ENCODE data around the gene WHAMM. TPM values are rescaled to one million over a fixed set of nuclear protein-coding genes. Genes with fewer than 3 reads are reported as not detected.

WHAMM gene
- total RNA-seq, 4 donors from 2014 or later = 14.1 to 22.1 (median 21.8) TPM

DNA sequence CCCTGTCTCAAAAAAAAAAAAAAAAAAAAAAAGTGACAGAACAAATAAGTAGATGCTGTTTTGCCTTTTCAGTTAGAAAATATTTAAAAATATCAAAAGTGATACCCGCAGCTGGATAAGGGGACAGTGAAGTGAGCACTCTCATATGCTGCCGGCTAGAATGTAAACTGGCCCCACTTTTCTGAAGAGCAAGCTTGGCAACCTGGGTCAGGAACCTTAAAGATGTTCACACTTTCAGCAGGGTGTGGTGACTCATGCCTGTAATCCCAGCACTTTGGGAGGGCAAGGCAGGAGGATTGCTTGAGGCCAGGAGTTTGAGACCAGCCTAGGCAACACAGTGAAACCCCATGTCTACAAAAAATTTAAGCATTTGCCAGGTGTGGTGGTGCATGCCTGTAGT lies 20.9 kb upstream of the WHAMM start:
- peak overlapping the region; percentile 48 to 70 (median 66) for H3K27ac ChIP-seq
- no peak for DNase-seq
- in situ Hi-C loops (cut with MboI; ENCODE audit: low sequenced_read_pairs in 4 of 4) = no loop called here
- no peak for ATAC-seq
- peaks cover 0 to 5% of the 10 kb centered on the region in 2 donors for H3K36me3 ChIP-seq
- H3K4me1 ChIP-seq = peaks cover 0 to 3% of the 10 kb centered on the region in 2 donors
- no peaks in the 10 kb centered on the region for H3K9me3 ChIP-seq
- no peak overlapping the region for H3K4me3 ChIP-seq
- H3K27me3 ChIP-seq = no peaks in the 10 kb centered on the region
- intact Hi-C loops (cut with DNase I; ENCODE audit: low total_unique reads) = no loop called here
- TF ChIP-seq, protein P1, sequence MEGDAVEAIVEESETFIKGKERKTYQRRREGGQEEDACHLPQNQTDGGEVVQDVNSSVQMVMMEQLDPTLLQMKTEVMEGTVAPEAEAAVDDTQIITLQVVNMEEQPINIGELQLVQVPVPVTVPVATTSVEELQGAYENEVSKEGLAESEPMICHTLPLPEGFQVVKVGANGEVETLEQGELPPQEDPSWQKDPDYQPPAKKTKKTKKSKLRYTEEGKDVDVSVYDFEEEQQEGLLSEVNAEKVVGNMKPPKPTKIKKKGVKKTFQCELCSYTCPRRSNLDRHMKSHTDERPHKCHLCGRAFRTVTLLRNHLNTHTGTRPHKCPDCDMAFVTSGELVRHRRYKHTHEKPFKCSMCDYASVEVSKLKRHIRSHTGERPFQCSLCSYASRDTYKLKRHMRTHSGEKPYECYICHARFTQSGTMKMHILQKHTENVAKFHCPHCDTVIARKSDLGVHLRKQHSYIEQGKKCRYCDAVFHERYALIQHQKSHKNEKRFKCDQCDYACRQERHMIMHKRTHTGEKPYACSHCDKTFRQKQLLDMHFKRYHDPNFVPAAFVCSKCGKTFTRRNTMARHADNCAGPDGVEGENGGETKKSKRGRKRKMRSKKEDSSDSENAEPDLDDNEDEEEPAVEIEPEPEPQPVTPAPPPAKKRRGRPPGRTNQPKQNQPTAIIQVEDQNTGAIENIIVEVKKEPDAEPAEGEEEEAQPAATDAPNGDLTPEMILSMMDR (IDR thresholded peaks at IDR 0.05 in 4 of 5, conservative IDR thresholded peaks at IDR 0.05 in 1 of 5) = no peak
- no peak for TF ChIP-seq POLR2A (IDR thresholded peaks at IDR 0.05)

DNA sequence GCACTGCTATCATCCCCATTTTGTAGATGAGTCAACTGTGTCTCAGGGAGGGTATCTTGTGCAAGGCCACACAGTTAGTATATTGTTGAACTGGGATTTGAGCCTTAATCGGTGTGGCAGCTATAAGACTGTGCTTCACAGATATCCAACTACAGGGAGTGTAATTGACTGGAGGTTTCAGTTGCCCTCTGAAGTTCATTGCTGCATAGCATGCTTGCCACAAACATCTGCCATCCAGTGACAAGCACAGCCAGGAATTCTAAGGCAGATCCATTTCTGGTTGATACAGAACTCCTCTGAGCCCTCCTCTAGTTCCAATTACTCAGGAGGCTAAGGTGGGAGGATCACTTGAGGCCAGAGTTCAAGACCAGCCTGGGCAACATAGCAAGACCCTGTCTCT lies 19.9 kb upstream of the WHAMM start:
- intact Hi-C loops (cut with DNase I; ENCODE audit: low total_unique reads) (no loop called here), in situ Hi-C loops (cut with MboI; ENCODE audit: low sequenced_read_pairs in 4 of 4) (no loop called here)
- DNase-seq (no peak), ATAC-seq (no peak)
- H3K27ac ChIP-seq = peak overlapping the region; percentile 48 to 99 (median 66)
- peaks cover 0 to 3% of the 10 kb centered on the region in 2 donors for H3K4me1 ChIP-seq
- H3K27me3 ChIP-seq = no peaks in the 10 kb centered on the region
- no peak overlapping the region for H3K4me3 ChIP-seq
- H3K9me3 ChIP-seq = no peaks in the 10 kb centered on the region
- TF ChIP-seq, protein P1 (IDR thresholded peaks at IDR 0.05 in 4 of 5, conservative IDR thresholded peaks at IDR 0.05 in 1 of 5) = no peak
- TF ChIP-seq POLR2A (IDR thresholded peaks at IDR 0.05) = no peak
- H3K36me3 ChIP-seq = peaks cover 0 to 5% of the 10 kb centered on the region in 2 donors

DNA sequence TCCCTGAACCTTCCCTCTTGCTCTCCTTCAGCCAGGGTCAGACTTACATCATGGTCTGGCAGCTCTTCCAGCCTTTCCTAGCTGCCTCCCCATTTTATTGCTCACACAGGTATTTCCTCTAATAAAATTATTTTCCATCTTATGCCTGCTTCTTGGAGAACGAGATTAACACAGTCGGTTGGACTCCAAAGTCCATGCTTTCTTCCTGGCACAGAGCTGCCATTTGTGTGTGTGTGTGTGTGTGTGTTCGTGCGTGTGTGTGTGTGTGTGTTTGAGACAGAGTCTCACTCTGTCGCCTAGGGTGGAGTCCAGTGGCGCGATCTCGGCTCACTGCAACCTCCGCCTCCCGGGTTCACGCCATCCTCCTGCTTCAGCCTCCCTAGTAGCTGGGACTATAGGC lies 19.1 kb upstream of the WHAMM start:
- intact Hi-C loops (cut with DNase I; ENCODE audit: low total_unique reads) = no loop called here
- no peaks in the 10 kb centered on the region for H3K9me3 ChIP-seq
- in situ Hi-C loops (cut with MboI; ENCODE audit: low sequenced_read_pairs in 4 of 4) = no loop called here
- no peaks in the 10 kb centered on the region for H3K27me3 ChIP-seq
- H3K4me3 ChIP-seq = no peak overlapping the region
- H3K27ac ChIP-seq = peak overlapping the region; percentile 48 to 99 (median 66)
- DNase-seq = no peak
- ATAC-seq = no peak
- peaks cover 0 to 5% of the 10 kb centered on the region in 2 donors for H3K36me3 ChIP-seq
- H3K4me1 ChIP-seq = peaks cover 0 to 3% of the 10 kb centered on the region in 2 donors
- TF ChIP-seq POLR2A (IDR thresholded peaks at IDR 0.05) = no peak
- TF ChIP-seq, protein P1 (IDR thresholded peaks at IDR 0.05 in 4 of 5, conservative IDR thresholded peaks at IDR 0.05 in 1 of 5) = no peak

DNA sequence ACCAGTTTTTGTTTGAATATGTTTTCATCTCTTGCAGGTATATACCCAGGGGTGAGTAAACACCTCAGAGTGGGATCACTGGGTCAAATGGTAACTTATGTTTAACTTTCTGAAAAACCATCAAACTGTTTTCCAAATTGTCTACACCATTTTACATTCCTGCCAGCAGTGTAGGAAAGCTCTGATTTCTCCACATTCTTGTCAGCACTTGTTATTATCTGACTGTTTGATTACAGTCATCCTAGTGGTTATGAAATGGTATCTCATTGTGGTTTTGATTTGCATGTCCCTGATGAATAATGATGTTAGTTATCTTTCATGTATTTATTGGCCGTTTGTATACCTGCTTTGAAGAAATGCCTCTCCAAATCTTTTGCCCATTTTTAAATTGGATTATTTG lies 17.4 kb upstream of the WHAMM start:
- H3K9me3 ChIP-seq = no peaks in the 10 kb centered on the region
- DNase-seq (no peak), ATAC-seq (no peak)
- H3K27me3 ChIP-seq = no peaks in the 10 kb centered on the region
- peak overlapping the region; percentile 92 to 99 (median 96) for H3K27ac ChIP-seq
- no peaks in the 10 kb centered on the region for H3K36me3 ChIP-seq
- in situ Hi-C loops (cut with MboI; ENCODE audit: low sequenced_read_pairs in 4 of 4) (no loop called here), intact Hi-C loops (cut with DNase I; ENCODE audit: low total_unique reads) (no loop called here)
- TF ChIP-seq POLR2A (IDR thresholded peaks at IDR 0.05) = no peak
- no peak overlapping the region for H3K4me3 ChIP-seq
- H3K4me1 ChIP-seq = peaks cover 7 to 8% of the 10 kb centered on the region in 2 donors

DNA sequence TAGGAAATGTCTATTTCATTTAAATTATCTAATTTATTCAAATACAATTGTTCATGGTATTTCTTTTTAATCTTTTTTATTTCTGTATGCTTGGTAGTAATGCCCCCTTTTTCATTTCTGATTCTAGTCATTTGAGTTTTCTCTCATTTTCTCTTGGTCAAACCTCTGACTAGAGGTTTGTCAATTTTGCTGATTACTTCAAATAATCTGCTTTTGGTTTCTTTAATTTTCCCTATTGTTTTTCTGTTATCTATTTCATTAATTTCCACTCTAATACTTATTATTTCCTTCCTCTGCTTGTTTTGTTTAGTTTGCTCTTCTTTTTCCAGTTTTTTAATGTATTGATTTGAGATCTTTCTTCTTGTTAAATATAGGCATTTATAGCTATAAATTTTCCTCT lies 15.7 kb upstream of the WHAMM start:
- H3K4me1 ChIP-seq = peaks cover 8 to 12% of the 10 kb centered on the region in 2 donors
- no peak overlapping the region for H3K4me3 ChIP-seq
- in situ Hi-C loops (cut with MboI; ENCODE audit: low sequenced_read_pairs in 4 of 4) = no loop called here
- no peak for DNase-seq
- intact Hi-C loops (cut with DNase I; ENCODE audit: low total_unique reads) = no loop called here
- peak overlapping the region; percentile 92 to 99 (median 96) for H3K27ac ChIP-seq
- no peaks in the 10 kb centered on the region for H3K27me3 ChIP-seq
- no peaks in the 10 kb centered on the region for H3K36me3 ChIP-seq
- TF ChIP-seq, protein P1 (IDR thresholded peaks at IDR 0.05 in 4 of 5, conservative IDR thresholded peaks at IDR 0.05 in 1 of 5) = no peak
- no peak for TF ChIP-seq POLR2A (IDR thresholded peaks at IDR 0.05)
- ATAC-seq = no peak
- no peaks in the 10 kb centered on the region for H3K9me3 ChIP-seq
